Kidney (tissue), 14 donors: ENCODE measurements around the gene SYT17. TPM values are rescaled to one million over a fixed set of nuclear protein-coding genes. Genes with fewer than 3 reads are reported as not detected.
A peak's percentile ranks its signal among the peaks of the same experiment; 100 is the strongest.

ENCODE experiments used
- DNase-seq, 5 donors: peaks; one replicate each; pipeline ENCODE4 v3.0.0-alpha.2; 2013 to 2020
- FAIRE-seq: peaks from 2 replicates; lab custom pipeline; 2012; peaks lifted over from hg19 to GRCh38; lab: Jason Lieb, UNC
- H3K27ac ChIP-seq, 2 donors: one replicate each; pipeline ENCODE4 v1.7.0; 2013; ENCODE audit warnings: low read depth in 2 of 2, low read length in 2 of 2, inconsistent platforms in 1 of 2
- H3K27me3 ChIP-seq: one replicate; pipeline ENCODE4 v1.7.1; 2013; ENCODE audit warnings: low read length, inconsistent platforms; ENCODE audit not compliant: control insufficient read depth, insufficient read depth
- H3K36me3 ChIP-seq, 3 donors: one replicate each; pipeline versions ENCODE4 v1.7.0 to v1.7.1; 2013; ENCODE audit warnings: low read length in 3 of 3, control low read depth in 1 of 3, inconsistent platforms in 1 of 3; ENCODE audit not compliant: insufficient read depth in 3 of 3, control insufficient read depth in 2 of 3
- H3K4me1 ChIP-seq, 3 donors: one replicate each; pipeline versions ENCODE4 v1.7.0 to v1.7.1; 2013; ENCODE audit warnings: low read length in 3 of 3, inconsistent platforms in 1 of 3, low read depth in 1 of 3; ENCODE audit not compliant: control insufficient read depth in 2 of 3, insufficient read depth in 2 of 3
- H3K4me3 ChIP-seq, 3 donors: one replicate each; pipeline versions ENCODE4 v1.7.0 to v1.8.1; 2013; ENCODE audit warnings: low read length in 3 of 3, control low read depth in 1 of 3, inconsistent platforms in 1 of 3
- H3K9ac ChIP-seq, 3 donors: one replicate each; pipeline versions ENCODE4 v1.7.0 to v1.7.1; 2013; ENCODE audit warnings: low read length in 3 of 3, control low read depth in 1 of 3, inconsistent platforms in 1 of 3
- H3K9me3 ChIP-seq, 3 donors: one replicate each; pipeline versions ENCODE4 v1.7.0 to v1.7.1; 2013; ENCODE audit warnings: low read length in 3 of 3, control low read depth in 1 of 3, inconsistent platforms in 1 of 3; ENCODE audit not compliant: control insufficient read depth in 2 of 3, insufficient read depth in 1 of 3
- CTCF ChIP-seq: IDR thresholded peaks from 3 replicates; pipeline ENCODE4 v1.5.1; 2012; ENCODE audit warnings: mild to moderate bottlenecking, moderate library complexity, borderline replicate concordance; ENCODE audit not compliant: insufficient read depth; ENCODE audit errors: extremely low read depth
- intact Hi-C: fragments of 100-400 bp; cut with DNase I; formaldehyde crosslinking; loops from one replicate; pipeline ENCODE4 v1.11.1; 2022
- polyA plus RNA-seq: library from polyadenylated mRNA; stranded (reverse); fragments of 350-450 nt; fragmentation: Illumina TruSeq; extraction: RNeasy Lipid Tissue Mini Kit (QIAGEN cat#74804); gene quantifications from one replicate; pipeline ENCODE4 v1.2.3, GENCODE V29; 2014; ENCODE audit warnings: low read depth, low replicate concordance; ENCODE audit not compliant: insufficient read depth
- total RNA-seq: library from RNA; stranded (reverse); fragmentation: NEBNext Ultra II Directional; extraction: Animal tissue kit (Norgen Biotek cat#: 25700); gene quantifications from one replicate; pipeline ENCODE4 v1.2.1, GENCODE V29; 2021
- donor health status: control.
- donor health status: control.
- donor health status: control.
- donor health status: control.
- donor health status: control.
- donor health status: DM: yes; HTN: yes; CAD: no.
- donor health status: Normal renal cell carcinoma (clear cell type).

SYT17 gene
- total and polyA plus RNA-seq, 2 donors from 2014 or later: 5.8 to 8.8 TPM

GRCh38 chr16:19288872-19289799, 121.1 kb downstream of the SYT17 start:
- H3K27ac ChIP-seq: no peak overlapping the region
- H3K4me3 ChIP-seq: no peak overlapping the region
- no peaks in the 10 kb centered on the region for H3K4me1 ChIP-seq
- H3K9ac ChIP-seq: no peak overlapping the region
- no peaks in the 10 kb centered on the region for H3K27me3 ChIP-seq
- FAIRE-seq (no peak), DNase-seq (no peak)
- H3K36me3 ChIP-seq: no peaks in the 10 kb centered on the region
- intact Hi-C loops: no loop called here
- H3K9me3 ChIP-seq: no peaks in the 10 kb centered on the region
- no peak for TF ChIP-seq CTCF

- peak in 4 of 5 donors; percentile 23 to 43 (median 30) for DNase-seq
Observed at GRCh38 chr16:19289811-19290485, 121.9 kb downstream of the SYT17 start.

GRCh38 chr16:19290860-19291259, 122.8 kb downstream of the SYT17 start:
- Histone ChIP-seq H3K4me1 (no peaks in the 10 kb centered on the region), H3K4me3 (no peak overlapping the region), H3K27ac (no peak overlapping the region), H3K27me3 (no peaks in the 10 kb centered on the region), H3K9me3 (no peaks in the 10 kb centered on the region), H3K36me3 (no peaks in the 10 kb centered on the region), H3K9ac (no peak overlapping the region)
- intact Hi-C loops: no loop called here
- no peak for TF ChIP-seq CTCF
- no peak for DNase-seq
- no peak for FAIRE-seq

More at GRCh38 chr16:19289811-19290485, 121.9 kb downstream of the SYT17 start:
- no peaks in the 10 kb centered on the region for H3K27me3 ChIP-seq
- intact Hi-C loops: no loop called here
- H3K4me1 ChIP-seq: no peaks in the 10 kb centered on the region
- no peak overlapping the region for H3K27ac ChIP-seq
- H3K36me3 ChIP-seq: no peaks in the 10 kb centered on the region
- H3K9me3 ChIP-seq: no peaks in the 10 kb centered on the region
- H3K9ac ChIP-seq: no peak overlapping the region
- H3K4me3 ChIP-seq: no peak overlapping the region
- TF ChIP-seq CTCF: no peak
- FAIRE-seq: no peak
